ENCODE data around the gene DNAJA2.
"Not testable (repeated sequence)": the region's sequence is repeated elsewhere in the genome, so short reads cannot be mapped to it uniquely, and the experiment has no call there.

The DNAJA2 gene

DNA sequence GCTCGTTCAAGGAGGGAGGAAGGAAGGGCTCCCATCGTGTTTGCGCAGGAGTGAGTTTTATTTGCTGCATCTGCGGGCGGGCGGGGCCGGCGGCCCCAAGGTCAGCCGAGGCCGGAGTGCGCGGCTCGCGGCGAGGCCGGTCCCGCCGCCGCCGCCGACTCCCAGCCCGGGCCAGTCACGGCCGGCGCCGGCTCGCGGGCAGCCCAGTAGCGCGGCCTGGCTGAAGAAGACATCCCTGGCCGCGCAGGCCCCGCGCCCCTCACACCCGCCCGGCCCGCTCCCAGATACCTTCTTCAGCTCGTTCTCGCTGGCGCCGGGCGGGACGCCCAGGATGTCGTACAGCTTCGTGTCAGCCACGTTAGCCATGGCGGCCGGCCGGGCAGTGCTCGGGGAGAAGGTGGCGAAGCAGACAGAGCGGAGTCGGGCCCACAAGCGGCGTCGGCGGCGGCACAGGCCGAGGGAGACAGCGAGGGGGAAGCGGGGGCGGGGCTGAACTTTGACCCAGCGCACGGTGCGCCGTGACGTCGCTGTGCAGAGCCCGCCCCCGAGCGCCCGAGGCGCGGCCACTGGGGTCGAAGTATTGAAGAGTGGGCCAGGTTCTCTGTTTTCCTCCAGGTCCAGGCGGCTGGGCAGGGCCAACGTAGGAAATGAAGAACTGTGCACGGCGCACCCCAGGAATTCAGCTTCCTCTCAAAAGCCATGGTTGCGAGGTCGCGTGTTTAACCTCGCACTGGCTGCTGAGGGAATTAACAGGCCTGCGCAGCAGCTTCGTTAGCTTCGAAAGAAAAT is at the start of gene DNAJA2:
DNAJA2 (minus strand) TSS at position 468 of the 789 bp plus-strand sequence; CDS start at position 366, 102 bp downstream.
- DNase-seq (ENCODE audit: low spot score): peak; percentile 97

DNA sequence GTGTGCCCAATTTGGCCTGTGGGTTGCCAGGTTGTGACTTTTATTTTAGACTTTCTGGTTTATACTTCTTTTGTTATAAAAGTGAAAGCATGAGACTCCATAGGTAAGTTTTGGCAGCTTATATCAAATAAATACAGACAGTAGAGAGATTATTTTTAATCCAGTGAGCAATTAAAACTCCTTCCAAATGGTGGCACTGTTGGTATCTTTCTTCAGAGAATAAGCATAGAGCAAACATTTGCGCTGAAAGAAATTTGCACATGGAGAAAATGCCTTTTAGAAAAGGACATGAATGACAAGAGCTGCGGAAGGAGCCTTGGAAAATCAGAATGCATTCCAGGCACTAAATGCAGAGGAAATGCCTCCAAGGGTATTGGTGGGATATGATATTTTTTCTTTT is 46.1 kb upstream of the DNAJA2 start:
- DNase-seq (ENCODE audit: low spot score): no peak

GRCh38 chr16:47018223-47018891 is 44.9 kb upstream of the DNAJA2 start:
- DNase-seq (ENCODE audit: low spot score): no peak

DNA sequence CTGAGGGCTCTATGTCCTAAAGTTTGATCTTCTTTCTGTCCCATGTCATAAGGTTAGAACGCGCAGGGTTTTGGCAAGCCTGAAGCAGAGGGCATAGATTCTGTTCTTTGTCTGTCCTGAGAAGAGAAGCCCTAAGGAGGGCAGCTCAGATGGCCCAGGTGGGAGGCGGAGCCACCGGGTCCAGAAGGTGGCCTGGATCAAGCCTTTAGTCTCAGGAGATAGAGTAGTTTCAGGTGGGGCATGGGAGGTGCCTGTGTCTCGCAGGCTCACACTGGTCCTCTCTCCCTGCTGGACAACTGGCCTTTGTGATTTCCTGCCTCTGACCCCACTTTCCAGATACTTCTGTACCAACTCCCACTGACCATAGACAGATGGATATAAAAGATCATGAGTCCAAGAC is 44.2 kb upstream of the DNAJA2 start:
- no peak for DNase-seq (ENCODE audit: low spot score)

GRCh38 chr16:47016700-47017133 is 43.2 kb upstream of the DNAJA2 start:
- no peak for DNase-seq (ENCODE audit: low spot score)

GRCh38 chr16:47013910-47014309 is 40.4 kb upstream of the DNAJA2 start:
- DNase-seq (ENCODE audit: low spot score): no peak

- no peak for DNase-seq (ENCODE audit: low spot score)
Observed at GRCh38 chr16:47013172-47013571, 39.7 kb upstream of the DNAJA2 start.

DNA sequence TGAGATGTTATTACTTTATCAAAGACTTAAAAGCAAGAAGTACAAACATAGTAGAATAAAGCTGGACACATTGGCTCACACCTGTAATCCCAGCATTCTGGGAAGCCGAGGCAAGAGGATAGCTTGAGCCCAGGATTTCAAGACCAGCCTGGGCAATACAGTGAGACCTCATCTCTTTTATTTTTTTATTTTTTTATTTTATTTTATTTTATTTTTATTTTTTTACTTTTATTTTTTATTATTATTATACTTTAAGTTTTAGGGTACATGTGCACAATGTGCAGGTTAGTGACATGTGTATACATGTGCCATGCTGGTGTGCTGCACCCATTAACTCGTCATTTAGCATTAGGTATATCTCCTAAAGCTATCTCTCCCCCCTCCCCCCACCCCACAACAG is 37.3 kb upstream of the DNAJA2 start:
- DNase-seq (ENCODE audit: low spot score): not testable (repeated sequence)

- no peak for DNase-seq (ENCODE audit: low spot score)
Observed at GRCh38 chr16:47008612-47009011, 35.1 kb upstream of the DNAJA2 start.

DNA sequence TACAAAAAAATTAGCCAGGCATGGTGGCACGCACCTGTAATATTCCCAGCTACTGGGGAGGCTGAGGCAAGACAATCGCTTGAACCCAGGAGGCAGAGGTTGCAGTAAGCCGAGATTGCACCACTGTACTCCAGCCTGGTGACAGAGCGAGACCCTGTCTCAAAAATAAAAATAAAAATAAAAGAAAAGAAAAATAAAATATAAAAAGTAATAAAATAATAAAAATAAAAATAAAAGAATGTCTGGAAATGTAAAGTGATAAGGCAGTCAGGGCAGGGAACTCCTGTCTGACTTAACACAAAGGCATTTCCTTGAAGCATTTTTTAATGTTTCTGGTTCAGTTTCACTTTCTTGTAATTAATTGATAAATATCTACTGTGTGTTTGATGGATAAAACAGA is 34.7 kb upstream of the DNAJA2 start:
- no peak for DNase-seq (ENCODE audit: low spot score)

- no peak for DNase-seq (ENCODE audit: low spot score)
Observed at GRCh38 chr16:47004652-47005051, 31.2 kb upstream of the DNAJA2 start.

DNA sequence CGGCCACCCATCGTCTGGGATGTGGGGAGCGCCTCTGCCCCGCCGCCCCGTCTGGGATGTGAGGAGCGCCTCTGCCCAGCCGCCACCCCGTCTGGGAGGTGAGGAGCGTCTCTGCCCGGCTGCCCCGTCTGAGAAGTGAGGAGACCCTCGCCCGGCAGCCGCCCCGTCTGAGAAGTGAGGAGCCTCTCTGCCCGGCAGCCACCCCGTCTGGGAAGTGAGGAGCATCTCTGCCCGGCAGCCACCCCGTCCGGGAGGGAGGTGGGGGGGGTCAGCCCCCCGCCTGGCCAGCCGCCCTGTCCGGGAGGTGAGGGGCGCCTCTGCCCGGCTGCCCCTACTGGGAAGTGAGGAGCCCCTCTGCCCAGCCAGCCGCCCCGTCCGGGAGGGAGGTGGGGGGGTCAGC is 26.6 kb upstream of the DNAJA2 start:
- DNase-seq (ENCODE audit: low spot score): not testable (repeated sequence)

DNA sequence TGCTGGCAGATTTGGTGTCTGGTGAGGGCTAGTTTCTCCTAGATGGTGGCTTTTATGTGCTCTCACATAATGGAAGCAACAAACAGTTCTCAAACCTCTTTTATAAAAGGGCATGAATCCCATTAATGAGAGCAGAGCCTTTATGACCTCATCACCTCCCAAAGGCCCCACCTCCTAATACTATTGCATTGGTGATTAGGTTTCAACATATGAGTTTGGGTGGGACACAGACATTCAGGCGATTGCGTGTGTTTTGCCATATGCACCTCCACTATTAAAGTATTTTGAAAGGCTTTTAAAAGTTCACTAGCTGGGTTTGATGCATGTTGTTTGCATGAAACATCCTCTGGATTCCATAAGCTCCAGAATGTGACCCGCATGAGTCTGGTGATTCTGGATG is 24.4 kb upstream of the DNAJA2 start:
- DNase-seq (ENCODE audit: low spot score): no peak

DNA sequence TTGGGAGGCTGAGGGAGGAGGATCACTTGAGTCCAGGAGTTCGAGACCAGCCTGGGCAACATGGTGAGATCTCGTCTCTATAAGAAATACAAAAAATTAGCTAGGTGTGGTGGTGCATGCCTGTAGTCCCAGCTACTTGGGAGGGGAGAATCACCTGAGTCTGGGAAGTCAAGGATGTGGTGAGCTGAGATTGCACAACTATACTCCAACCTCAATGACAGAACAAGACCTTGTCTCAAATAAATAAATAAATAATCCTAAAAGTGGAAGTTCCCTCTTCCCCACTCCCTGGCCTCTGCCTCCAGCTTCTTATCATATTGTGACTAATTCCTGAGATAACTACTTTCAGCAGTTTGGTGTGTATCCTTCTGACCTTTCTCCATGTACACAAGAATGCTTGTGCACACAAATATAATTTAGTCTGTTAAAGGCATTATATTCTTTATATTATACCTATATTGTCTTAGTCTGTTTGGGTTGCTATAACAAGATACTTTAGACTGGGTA is 23.5 kb upstream of the DNAJA2 start:
- no peak for DNase-seq (ENCODE audit: low spot score)

- no peak for DNase-seq (ENCODE audit: low spot score)
Observed at GRCh38 chr16:46996391-46996790, 22.9 kb upstream of the DNAJA2 start.

DNA sequence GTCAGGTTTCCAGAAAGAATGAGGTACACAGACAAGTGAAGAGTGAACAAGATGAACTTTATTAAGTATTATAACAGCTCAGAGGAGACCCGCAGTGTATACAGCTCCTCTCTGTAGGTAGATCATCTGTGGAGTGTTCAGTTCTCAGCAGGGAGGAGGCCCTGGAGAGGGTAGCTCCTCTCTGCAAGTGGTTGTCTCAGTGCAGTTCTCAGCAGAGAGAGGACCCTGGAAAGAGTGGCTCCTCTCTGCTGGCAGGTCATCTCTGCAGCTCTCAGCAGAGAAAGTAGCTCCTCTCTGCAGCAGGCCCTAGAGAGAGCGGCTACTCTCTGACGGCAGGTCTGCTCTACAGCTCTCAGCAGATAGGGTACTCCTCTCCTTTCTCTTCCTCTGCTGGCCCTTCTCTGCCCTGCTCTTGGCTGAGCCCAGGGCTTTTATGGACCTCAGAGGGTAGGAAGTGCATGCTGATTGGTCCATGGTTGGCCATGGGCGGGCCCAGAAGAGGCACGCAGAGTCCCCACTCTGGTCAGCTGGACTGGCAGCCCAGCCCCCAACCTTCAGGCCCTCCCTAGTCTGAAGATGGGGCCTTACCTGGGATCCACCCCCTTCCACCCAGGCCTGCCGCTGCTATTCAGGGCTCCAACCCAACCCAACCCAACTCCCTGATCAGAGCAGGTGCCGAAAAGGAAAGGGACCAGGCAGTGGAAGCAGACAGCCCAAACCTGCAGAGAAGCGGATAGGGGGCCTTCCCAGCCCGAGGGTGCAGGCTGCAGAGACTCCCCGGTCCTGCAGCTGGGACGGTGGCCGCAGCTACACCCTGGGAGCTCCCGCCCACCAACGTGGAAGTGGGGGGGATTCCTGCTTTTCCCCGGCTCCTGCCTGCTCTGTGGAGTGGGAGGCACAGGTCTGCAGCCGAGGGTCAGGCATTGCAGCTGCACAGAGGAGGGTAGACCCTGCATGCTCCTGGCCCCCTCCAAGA is 18.5 kb upstream of the DNAJA2 start:
- DNase-seq (ENCODE audit: low spot score): no peak

- DNase-seq (ENCODE audit: low spot score): no peak
Observed at GRCh38 chr16:46986896-46987295, 13.4 kb upstream of the DNAJA2 start.

DNA sequence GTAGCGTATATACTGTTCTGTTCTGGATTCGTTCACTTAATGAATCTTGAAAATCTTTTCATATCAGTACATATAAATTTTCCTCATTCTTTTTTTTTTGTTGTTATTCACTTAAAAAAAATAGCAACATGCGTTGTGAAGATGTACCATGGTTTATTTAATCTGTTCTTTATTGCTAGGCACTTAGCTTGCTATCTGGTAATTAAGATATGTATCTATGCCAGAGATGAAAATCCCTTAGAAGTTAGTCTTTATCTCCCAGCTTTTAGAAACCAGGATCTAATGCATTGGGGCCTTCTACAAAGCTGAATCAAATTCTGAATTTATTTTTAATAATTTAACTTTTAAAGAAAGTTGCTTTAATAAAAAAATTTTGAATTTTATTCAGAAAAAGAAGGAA is 13.0 kb upstream of the DNAJA2 start:
- DNase-seq (ENCODE audit: low spot score): no peak

- DNase-seq (ENCODE audit: low spot score): no peak
Observed at GRCh38 chr16:46982335-46982734, 8.9 kb upstream of the DNAJA2 start.

DNA sequence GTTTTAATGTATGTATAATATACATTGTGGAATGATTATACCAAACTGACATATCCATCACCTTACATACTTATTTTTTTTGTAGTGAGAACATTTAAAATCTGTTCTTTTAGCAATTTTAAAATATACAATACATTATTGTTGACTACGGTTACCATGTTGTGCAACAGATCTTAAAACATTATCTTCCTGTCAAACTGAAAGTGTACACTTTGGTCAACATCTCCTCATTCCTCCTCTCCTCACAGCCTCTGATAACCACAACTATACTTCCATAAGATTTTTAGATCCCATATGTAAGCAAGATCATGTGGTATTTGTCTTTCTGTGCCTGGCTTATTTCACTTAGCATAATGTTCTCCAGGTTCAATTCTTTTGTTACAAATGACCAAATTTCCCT is 7.5 kb upstream of the DNAJA2 start:
- DNase-seq (ENCODE audit: low spot score): no peak

DNA sequence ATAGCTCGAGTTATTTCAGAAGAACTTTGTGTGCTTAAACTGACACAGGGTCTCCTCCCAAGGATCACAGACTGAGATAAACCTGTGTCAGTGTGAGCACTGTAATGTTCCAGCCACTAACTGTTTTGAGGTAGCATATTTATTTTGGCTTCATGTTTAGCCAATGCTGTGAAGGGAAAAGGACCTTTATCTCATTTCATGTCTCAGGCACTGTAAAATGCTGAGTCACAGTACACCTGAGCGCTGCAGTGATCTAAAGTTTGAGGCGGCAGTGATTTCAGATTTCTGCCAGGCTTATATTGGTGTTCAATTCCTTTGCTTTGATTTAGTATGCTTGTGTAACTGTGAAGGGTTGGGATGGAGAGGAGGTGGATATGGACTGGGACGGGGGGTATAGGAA is 3.1 kb upstream of the DNAJA2 start:
- no peak for DNase-seq (ENCODE audit: low spot score)

- no peak for DNase-seq (ENCODE audit: low spot score)
Observed at GRCh38 chr16:46975908-46976470, 2.5 kb upstream of the DNAJA2 start.
